OCI-LY1 (cell line): ENCODE results near the gene INTS6.

Source experiments
- H2AFZ ChIP-seq: fragments of 200-600 bp; sonication (generic), shearing (Covaris generic); 2 replicates; pipeline ENCODE4 v1.6.0; 2014; ENCODE audit warnings: antibody characterized with exemption, mild to moderate bottlenecking, low read length
- H3F3A ChIP-seq: fragments of 200-600 bp; sonication (generic), shearing (Covaris generic); 2 replicates; pipeline ENCODE4 v1.6.0; 2014; ENCODE audit warnings: mild to moderate bottlenecking, antibody characterized with exemption, low read length, moderate library complexity; ENCODE audit not compliant: insufficient read depth
- H3K27ac ChIP-seq: fragments of 200-600 bp; sonication (generic); 2 replicates; pipeline ENCODE4 v1.5.1; 2014; ENCODE audit warnings: low read length, mixed run types, mild to moderate bottlenecking, low read depth; ENCODE audit not compliant: poor library complexity, severe bottlenecking
- H3K27me3 ChIP-seq: fragments of 200-600 bp; sonication (generic); 2 replicates; pipeline ENCODE4 v1.6.0; 2014; ENCODE audit warnings: antibody characterized with exemption, mild to moderate bottlenecking, low read length, moderate library complexity; ENCODE audit not compliant: insufficient read depth
- H3K36me3 ChIP-seq: fragments of 200-600 bp; sonication (generic); 2 replicates; pipeline ENCODE4 v1.6.1; 2014; ENCODE audit warnings: mild to moderate bottlenecking, antibody characterized with exemption, low read length, moderate library complexity, mixed read lengths; ENCODE audit not compliant: insufficient read depth
- H3K4me1 ChIP-seq: fragments of 200-600 bp; sonication (generic); 2 replicates; pipeline ENCODE4 v1.5.1; 2014; ENCODE audit warnings: mild to moderate bottlenecking, low read length, moderate library complexity; ENCODE audit not compliant: insufficient read depth, severe bottlenecking
- H3K4me2 ChIP-seq: fragments of 200-600 bp; sonication (generic), shearing (Covaris generic); 2 replicates; pipeline ENCODE4 v1.6.1; 2014; ENCODE audit warnings: low read length
- H3K4me3 ChIP-seq: fragments of 200-600 bp; sonication (generic); 2 replicates; pipeline ENCODE4 v1.5.1; 2014; ENCODE audit warnings: low read length, low read depth, mild to moderate bottlenecking, mixed read lengths; ENCODE audit not compliant: poor library complexity, severe bottlenecking
- H3K79me2 ChIP-seq: fragments of 200-600 bp; shearing (Covaris generic); 2 replicates; pipeline ENCODE4 v1.6.1; 2016; ENCODE audit warnings: mixed run types, low read length, mixed read lengths; ENCODE audit not compliant: insufficient read depth
- H3K9ac ChIP-seq: fragments of 200-600 bp; sonication (generic), shearing (Covaris generic); 2 replicates; pipeline ENCODE4 v1.6.1; 2014; ENCODE audit warnings: mild to moderate bottlenecking, low read length, mixed read lengths
- H3K9me2 ChIP-seq: fragments of 200-600 bp; sonication (generic), shearing (Covaris generic); 2 replicates; pipeline ENCODE4 v1.6.1; 2014; ENCODE audit warnings: low read depth, mild to moderate bottlenecking, low read length, mixed read lengths
- H3K9me3 ChIP-seq: fragments of 200-600 bp; shearing (Covaris generic); 2 replicates; pipeline ENCODE4 v1.6.1; 2014; ENCODE audit warnings: low read length, mixed read lengths
- H4K20me1 ChIP-seq: fragments of 200-600 bp; sonication (generic), shearing (Covaris generic); 2 replicates; pipeline ENCODE4 v1.6.0; 2016; ENCODE audit warnings: mild to moderate bottlenecking, low read length; ENCODE audit not compliant: insufficient read depth
- CTCF ChIP-seq: fragments of 200-600 bp; sonication (generic), shearing (Covaris generic); IDR thresholded peaks from 2 replicates; pipeline ENCODE4 v1.5.1; 2017; ENCODE audit warnings: mild to moderate bottlenecking, antibody characterized with exemption, low read length, moderate library complexity, mixed read lengths
- EZH2 ChIP-seq: fragments of 200-600 bp; sonication (generic), shearing (Covaris generic); IDR thresholded peaks from 2 replicates; pipeline ENCODE4 v1.8.0; 2017; ENCODE audit warnings: borderline replicate concordance, mixed run types, mild to moderate bottlenecking, antibody characterized with exemption, low read length, moderate library complexity, mixed read lengths

Gene INTS6

GRCh38 chr13:51435002-51435578 is 17.7 kb downstream of the INTS6 start:
- Histone ChIP-seq H4K20me1 (no peaks in the 10 kb centered on the region), H3K4me1 (peaks cover 11% of the 10 kb centered on the region), H3F3A (no peaks in the 10 kb centered on the region; the same call in 1 of the 2 replicates), H3K79me2 (no peaks in the 10 kb centered on the region), H2AFZ (no peak overlapping the region), H3K27me3 (no peaks in the 10 kb centered on the region), H3K9ac (no peak overlapping the region), H3K27ac (no peak overlapping the region), H3K9me2 (no peaks in the 10 kb centered on the region), H3K4me2 (no peak overlapping the region), H3K36me3 (peaks cover 4% of the 10 kb centered on the region; the same call in 1 of the 2 replicates), H3K4me3 (no peak overlapping the region), H3K9me3 (no peaks in the 10 kb centered on the region)
- TF ChIP-seq EZH2 (no peak), CTCF (peak; percentile 45; the same call in 1 of the 2 replicates)

DNA sequence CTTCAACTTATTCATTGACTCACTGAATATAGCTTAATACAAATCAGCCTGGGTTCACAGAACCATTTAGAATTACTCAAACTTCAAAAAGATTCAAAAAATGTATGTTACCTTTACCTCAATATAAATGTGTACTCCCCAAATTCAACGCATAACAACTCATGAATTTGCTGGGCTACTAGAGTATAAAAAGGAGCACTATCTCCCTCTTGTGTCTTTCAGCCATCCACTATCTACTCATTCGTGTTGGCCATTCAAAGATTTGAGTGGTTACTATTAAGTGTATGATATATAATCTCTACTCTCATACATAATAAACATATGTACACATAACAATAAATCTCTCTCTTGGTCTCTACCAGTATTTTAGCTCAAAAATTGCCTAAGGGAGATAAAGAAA is 20.3 kb downstream of the INTS6 start:
- H2AFZ ChIP-seq, result no peak overlapping the region
- no peaks in the 10 kb centered on the region for H3K27me3 ChIP-seq
- no peak overlapping the region for H3K4me3 ChIP-seq
- H3K36me3 ChIP-seq, result peaks cover 23% of the 10 kb centered on the region
- H4K20me1 ChIP-seq, result no peaks in the 10 kb centered on the region
- peaks cover 10% of the 10 kb centered on the region; the same call in 1 of the 2 replicates for H3K79me2 ChIP-seq
- no peaks in the 10 kb centered on the region for H3F3A ChIP-seq
- no peaks in the 10 kb centered on the region for H3K4me1 ChIP-seq
- no peak overlapping the region for H3K27ac ChIP-seq
- no peak for TF ChIP-seq EZH2
- peak; percentile 26; the same call in 1 of the 2 replicates for TF ChIP-seq CTCF
- no peaks in the 10 kb centered on the region for H3K9me3 ChIP-seq
- no peak overlapping the region for H3K9ac ChIP-seq
- H3K9me2 ChIP-seq, result no peaks in the 10 kb centered on the region
- H3K4me2 ChIP-seq, result no peak overlapping the region

DNA sequence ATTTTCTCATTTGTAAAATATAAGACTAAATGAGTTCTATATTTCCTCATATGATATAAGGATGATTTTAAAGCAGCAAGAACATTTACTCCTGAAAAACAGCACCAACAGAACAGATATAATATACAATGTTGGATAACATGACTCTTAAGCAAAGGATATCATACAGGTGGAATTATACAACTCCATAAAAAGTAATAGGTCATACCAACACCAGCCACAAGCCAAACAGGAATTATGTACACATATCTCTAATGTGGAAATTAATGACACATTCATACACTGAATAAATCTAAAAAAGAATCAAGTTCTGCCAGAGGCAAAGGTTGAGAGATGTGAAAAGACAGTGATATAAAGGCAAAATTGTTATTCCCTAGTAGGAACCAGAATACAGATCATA is 25.9 kb downstream of the INTS6 start:
- H3K4me1 ChIP-seq, result peaks cover 21% of the 10 kb centered on the region
- H3K9ac ChIP-seq, result no peak overlapping the region

More for the DNA sequence above, 25.9 kb downstream of the INTS6 start:
- Histone ChIP-seq H2AFZ (no peak overlapping the region), H3K27ac (no peak overlapping the region), H3K4me2 (no peak overlapping the region), H3K4me3 (no peak overlapping the region), H3K9me2 (no peaks in the 10 kb centered on the region), H3K9me3 (no peaks in the 10 kb centered on the region), H4K20me1 (no peaks in the 10 kb centered on the region), H3K36me3 (peaks cover 47% of the 10 kb centered on the region), H3K27me3 (no peaks in the 10 kb centered on the region), H3F3A (no peaks in the 10 kb centered on the region), H3K79me2 (peaks cover 62% of the 10 kb centered on the region)
- TF ChIP-seq CTCF (no peak), EZH2 (no peak)
